GM21447 (cell line): ENCODE results near the gene HAPLN3.

Source experiments
- ATAC-seq: cut with Tn5 transposase; IDR thresholded peaks from one replicate; pipeline ENCODE4 v1.9.1; 2021; ENCODE audit not compliant: unreplicated experiment

The HAPLN3 gene

DNA sequence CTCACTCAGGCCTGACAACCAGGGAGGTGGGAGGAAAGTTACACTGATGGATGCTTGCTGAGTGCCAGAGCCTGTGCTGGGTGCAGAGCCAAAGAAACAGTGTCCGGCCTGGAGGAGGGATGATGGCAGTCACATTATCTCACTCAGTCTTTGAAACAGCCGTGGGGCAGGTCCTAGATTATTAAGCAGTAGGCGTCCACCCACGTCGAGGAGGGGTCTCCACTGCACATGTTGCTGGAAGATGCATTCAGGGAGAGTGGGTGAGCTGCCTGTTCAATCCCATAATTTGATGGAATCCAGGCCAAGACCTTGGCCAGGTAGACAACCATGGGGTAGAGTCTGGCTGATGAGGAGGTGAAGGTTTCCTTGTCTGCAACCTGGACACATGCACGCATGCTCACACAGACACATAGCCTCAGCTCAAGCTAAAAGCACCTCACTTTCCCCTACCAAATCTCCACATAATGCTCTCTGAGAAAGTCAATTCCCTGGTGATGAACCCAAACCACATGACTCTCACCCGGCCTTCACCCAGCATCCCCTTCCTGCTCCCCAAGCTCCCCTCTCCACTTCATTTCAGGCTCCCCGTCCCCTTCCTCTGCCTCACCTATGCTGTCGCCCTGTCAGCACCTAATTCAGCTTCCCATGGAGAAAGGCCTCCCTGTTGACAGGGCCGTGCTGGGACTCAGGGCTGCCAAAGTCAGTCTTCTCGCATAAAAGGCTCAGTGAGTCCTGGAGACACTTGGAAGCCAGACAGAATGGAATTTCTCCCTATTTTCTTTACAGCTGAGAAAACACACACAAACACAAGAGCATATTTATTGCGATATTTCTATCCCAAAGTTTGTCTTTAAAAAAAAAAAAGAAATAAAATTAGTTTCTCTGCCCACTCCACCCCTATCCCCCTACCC lies 62.3 kb downstream of the HAPLN3 start:
- ATAC-seq: no peak

DNA sequence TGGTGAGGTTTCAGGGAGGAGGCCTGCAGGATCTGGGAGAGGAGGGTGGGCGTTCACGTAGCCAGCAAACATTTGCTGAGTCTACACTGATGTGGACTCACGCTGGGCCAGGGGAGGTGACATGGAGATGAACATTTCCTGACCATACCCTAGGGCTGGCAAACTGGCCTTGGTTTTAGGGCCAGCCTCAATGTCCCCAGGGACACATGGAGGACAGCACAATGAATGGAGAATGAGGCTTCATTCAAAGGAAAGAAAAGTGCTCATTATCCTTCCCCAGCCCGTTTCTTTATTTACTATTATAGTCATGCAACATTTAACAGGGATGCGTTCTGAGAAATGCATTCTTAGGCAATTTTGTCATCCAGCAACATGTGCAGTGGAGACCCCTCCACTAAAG lies 65.3 kb downstream of the HAPLN3 start:
- ATAC-seq: no peak

DNA sequence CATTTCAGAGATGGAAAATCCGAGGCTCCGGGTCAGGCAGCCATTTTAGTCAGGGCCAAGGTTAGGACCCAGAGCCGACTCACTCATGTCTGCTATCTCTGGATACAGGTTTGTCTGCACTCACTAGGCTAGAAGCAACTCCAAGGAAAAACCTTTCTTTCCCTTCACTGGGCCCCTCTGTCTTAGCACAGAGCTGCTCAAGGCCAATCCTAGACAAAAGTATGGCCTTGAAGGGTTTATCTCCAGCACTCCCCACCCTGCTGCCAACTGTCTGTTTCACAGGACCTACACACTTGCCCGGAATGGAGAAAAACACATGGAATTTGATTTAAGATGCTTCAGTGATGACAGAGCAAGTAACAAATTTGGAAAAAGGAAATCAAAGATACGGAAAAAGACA lies 66.6 kb downstream of the HAPLN3 start:
- ATAC-seq: no peak
